HG03108 (cell line): ENCODE data around the gene PRKAR1B.
A peak's percentile ranks its signal among the peaks of the same experiment; 100 is the strongest.

Experiments
- ATAC-seq: cut with Tn5 transposase; IDR thresholded peaks from one replicate; pipeline ENCODE4 v1.9.1; 2021; ENCODE audit warnings: moderate library complexity; ENCODE audit not compliant: unreplicated experiment

PRKAR1B gene

DNA sequence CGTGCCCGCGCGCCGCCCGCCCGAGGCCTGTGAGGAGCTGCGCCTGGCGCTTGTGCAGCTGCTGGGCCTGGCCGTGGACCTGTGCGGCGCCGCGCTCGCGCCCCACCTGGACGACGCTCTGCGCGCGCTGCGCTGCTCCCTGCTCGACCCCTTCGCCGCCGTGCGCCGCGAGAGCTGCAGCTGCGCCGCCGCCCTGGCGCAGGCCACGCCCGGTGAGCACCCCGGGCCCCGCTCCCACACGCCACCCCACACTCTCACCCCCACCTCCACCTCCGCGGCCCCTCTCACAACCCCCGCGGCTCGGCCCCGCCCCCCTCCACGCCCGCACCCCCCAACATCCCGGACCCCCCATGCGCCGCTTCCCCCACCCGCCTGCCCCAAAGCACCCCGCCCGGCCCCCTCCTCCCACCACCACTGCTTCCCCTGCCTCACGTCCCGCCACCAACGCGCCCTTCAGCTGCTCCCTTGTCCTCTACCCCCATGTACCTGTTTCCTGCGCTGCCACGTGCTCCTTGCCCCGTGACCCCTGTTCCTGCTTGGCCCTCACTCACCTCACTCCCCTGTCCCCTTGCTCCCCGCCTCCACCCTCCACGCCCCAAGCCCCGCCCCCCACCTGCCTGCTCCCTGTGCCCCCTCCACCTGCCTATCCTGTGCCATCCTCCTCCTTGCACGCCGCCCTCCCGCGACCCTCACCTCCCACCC lies at the start of gene PRKAR1B:
PRKAR1B (minus strand) TSS at position 178 of the 702 bp plus-strand sequence. CDS start 15,776 bp downstream, outside the sequence.
- ATAC-seq = peak; percentile 27

DNA sequence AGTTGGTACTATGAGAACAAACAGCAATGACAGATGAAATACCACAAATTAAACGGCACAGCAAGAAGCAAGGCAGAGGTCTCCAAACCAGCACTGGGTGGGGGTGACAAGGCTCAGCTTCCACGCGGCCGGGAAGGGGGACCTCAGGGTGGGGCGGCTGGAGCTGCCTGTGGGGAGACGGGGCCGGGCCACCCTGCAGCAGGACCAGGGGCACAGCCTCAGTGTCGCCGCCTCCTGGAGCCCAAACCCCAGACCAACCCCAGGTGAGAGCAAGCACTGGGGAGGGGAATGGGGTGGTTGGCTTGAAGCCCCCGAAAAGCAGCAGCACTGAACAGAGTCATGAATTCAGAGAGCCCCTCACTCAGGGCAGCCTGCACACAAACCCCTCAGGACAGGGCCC lies 49.3 kb upstream of the PRKAR1B start:
- no peak for ATAC-seq

DNA sequence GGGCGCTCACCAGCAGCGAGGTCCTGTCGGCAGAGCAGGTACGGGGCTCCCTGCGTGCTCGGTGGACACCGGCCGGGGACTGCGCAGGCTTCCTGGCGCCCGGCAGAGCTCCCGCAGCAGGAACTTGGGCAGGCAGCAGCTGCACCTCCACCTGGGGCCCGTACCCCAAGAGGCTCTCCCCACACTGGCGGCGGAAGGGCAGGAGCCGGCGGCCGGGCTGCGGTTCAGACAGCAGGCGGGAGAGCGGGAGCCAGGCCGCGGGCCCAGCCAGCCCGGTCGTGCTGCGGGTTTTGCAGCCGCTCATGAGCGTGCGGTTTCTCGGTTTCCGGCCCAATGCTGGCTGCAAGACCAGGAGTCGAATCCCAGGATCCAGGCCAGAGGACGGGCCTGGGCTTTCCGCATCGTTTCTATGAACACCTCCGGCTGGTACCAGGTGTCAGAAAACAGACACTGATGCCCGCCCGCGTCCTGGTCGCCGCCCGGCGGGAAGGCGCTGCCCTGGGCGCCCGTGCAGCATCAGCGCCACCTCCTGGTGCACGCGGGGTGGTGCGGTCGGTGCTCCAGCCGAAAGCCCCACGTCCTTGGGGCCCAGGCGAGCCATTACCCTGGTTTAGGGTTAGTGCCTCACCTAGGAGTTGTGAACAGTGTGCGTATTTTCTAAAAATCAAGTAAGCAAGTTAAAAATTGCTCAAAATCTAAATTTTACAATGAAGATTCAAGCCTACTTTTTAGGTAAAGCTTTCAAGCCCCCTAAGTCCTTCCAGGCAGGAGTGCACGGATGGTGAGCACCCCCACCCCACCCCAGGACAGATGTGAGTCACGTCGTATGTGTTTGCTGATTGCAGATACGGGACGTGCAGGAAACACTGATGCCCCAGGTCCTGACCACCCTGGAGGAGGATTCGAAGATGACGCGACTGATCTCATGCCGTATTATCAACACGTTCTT lies 47.4 kb upstream of the PRKAR1B start:
- ATAC-seq = no peak

DNA sequence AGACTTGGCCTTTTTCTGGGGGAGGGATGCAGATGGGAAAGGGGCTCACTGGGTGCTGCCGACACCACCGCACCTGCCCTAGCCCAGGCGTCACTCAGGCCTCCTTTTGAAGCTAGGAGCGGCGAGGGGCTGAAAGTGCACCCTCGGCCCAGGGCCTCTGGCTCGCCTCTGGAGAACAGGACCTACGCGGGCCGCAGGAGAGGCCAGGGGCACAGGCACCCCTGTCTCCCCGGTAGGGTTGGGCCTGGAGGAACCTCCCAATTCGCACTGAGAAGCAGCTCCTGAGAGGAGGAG lies 46.5 kb upstream of the PRKAR1B start:
- ATAC-seq = no peak

DNA sequence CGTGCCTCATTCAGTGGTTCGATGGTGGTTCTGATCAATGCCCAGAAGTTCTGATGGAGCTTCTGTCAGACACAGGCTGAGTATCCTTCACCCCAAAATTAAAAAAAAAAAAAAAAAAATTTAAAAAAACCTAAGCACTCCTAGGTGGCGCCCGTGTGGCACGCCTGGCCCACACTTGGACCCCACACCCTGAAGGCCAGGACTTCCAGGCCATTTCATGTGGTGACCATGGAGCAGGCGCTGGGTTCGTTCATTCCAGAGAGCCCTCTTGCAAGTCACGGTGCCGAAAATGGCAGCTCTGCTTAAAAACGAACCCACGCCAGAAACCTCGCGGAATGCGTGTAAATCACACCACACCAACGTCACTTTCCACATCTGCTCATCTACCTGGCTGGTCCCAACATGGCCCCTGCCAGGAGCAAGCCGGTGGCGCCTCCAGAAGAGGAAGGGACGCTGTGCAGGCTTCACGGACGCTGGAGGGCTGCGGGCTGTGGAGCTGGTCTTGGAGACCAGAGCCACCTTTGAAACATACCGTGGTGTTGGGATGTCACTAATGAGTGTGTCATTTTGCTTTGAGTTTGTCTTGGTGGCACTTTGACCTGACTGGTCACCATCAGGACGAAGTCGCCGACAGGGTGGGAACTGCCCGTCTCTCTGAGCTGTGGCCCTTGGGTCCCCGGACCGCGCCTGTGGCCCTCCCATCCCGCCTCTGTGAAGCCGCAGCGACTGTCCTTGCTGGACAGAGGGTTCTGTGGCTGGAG lies 46.0 kb upstream of the PRKAR1B start:
- ATAC-seq = no peak

DNA sequence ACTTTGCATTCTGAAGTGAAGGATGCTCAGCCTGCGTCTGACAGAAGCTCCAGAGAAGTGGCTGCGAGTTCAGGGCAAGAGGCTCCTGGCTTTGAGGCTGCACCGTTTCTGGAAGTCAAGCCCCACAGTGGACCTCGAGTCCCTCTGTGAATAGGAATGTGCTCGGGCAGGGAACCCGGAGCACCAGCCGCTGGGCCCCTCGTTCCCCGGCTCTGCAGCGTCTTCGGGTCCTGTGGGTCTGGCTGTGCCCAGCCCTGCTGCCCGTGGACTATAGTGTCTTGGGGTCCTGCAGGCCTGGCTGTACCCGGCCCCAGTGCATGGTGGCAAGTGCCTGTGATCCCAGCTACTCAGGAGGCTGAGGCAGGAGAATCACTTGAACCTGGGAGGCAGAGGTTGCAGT lies 45.3 kb upstream of the PRKAR1B start:
- ATAC-seq = no peak

DNA sequence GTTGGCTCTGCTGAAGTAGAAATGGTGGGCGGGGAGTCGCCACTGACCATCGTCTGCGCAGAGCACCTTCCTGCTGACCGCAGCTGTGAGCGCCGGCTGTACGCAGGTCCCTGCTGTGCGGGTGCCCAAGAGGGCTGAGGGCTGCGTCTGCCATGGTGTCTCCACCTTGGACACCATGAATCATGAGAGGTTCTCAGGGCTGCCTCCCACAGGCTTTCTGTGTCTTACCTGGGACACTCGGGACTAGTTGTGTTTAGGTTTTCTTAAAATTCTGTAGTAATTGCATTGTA lies 44.9 kb upstream of the PRKAR1B start:
- no peak for ATAC-seq

DNA sequence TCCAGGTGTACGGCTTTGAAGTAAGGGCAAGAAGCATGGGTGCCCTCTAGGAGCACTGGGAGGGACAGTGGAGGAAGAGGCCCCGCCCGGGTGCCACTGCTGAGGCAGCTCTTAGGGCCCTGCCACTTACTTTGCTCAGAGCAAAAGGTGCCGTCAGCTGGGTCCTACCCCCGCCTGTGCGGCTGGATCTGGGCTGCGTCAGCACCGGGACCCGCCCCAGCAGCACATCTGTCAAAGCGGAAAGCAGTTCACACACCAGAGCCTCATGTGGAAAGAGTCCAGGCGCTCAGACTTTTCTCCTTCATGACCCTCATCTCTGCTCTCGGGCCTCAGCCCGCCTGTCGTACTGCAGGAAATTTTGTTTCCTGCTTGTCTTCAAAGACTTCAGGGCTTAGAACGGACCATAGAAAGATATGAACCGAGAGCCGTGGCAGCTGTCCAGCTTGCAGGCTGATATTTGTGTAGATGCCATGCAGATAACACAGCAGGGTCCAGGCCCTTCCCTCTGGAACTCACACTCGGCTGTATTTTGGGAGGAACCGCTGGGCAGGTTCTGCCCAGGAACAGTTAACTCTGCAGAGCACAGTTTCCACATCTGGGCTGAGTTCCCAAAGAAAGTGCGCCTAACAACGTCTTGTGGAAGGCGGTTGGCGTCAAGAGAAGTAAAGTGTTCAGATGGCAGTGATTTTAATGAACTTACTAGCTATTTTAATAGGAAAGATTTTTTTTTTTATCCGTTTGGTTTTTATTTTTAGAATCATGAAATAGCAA lies 44.3 kb upstream of the PRKAR1B start:
- no peak for ATAC-seq

DNA sequence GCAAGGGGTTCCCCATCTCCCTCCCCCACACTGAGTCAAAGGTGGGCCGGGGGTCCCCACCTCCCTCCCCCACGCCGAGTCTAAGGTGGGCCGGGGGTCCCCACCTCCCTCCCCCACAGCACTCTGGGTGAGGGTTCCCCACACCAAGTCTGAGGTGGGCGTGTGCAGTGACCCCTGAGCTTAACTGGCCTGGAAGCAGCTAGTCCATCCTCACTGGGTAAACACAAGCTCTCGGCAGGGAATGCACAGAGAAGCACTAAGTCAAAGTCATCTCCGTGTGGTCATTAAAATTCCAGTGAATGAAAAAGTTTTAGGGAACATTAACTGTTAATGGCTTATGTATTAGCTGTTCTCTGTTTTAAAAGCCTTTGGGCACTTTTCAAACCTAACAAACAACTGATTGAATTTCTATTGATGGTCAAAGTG lies 43.7 kb upstream of the PRKAR1B start:
- no peak for ATAC-seq

DNA sequence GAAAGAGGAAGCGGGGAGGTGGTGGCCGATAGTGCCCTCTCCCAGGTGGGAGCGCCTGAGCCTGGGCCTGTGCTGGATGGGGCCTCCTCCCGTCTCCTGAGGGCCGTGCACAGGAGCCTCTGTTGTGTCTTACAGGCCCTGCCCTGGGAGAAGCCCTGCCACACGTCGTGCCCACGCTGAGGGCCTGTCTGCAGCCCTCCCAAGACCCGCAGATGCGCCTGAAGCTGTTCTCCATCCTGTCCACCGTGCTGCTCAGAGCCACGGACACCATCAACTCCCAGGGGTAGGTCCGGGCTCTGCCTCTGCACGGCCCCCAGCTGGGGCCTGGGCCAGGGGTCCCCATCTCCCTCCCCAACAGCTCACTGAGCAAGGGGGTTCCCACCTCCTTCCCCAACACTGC lies 43.3 kb upstream of the PRKAR1B start:
- ATAC-seq = no peak

DNA sequence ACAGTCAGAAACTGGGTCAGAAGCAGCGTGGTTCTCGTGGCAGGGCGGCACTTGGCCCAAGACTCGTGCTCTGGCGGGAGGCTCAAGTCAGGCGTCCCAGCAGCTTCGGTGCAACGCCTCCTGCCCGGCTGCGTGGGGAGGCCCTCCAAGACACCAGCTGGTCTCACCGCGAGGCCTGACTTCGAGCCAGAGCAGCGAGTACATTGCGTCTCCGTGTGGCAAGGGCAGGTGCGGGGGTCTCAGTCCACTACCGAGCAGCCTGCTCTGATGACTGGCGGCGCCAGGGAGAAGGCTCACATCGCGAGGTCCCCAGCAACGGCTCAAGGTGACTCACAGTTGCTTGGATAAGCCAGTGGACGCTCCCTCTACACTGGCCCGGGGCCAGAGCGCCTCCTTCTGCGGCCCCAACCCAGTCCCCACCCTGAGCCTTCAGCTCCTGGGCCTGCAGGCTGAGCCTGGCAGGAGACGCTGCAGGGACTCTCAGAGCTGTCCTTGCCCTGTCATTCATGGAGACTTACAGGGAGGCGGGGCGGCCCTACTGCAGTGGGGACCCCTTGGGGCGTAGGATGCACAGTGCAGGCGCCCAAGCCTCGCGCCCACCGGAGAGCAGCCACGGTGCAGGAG lies 41.9 kb upstream of the PRKAR1B start:
- ATAC-seq = no peak

DNA sequence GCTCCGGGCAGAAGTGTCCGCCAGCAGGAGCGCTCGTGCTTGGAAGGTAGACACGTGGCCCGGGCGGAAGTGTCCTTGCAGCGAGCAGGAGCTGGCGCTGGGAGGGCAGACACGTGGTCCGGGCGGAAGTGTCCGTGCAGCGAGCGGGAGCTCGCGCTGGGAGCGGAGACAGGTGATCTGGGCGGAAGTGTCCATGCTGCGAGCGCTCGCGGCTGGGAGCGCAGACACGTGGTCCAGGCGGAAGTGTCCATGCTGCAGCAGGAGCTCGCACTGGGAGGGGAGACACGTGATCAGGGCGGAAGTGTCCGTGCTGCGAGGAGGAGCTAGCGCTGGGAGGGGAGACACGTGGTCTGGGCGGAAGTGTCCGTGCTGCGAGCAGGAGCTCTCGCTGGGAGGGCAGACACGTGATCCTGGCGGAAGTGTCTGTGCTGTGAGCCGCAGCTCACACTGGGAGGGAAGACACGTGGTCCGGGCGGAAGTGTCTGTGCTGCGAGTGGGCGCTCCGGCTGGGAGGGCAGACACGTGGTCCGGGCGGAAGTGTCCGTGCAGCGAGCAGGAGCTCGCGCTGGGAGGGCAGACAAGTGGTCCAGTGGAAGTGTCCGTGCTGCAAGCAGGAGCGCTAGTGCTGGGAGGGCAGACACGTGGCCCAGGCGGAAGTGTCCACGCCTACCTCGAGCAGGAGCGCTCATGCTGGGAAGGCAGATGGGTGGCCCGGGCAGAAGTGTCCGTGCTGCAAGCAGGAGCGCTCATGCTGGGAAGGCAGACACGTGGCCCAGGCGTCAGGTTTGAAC lies 41.1 kb upstream of the PRKAR1B start:
- no peak for ATAC-seq

DNA sequence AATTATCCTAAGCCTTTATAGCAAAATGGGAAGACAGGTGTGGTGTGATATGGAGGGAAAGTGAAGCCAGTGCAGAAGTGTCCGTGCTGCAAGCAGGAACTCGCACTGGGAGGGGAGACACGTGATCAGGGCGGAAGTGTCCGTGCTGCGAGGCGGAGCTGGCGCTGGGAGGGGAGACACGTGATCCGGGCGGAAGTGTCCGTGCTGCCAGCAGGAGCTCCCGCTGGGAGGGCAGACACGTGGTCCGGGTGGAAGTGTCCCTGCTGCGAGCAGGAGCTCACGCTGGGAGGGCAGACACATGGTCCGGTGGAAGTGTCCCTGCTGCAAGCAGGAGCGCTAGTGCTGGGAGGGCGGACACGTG lies 40.5 kb upstream of the PRKAR1B start:
- ATAC-seq = no peak

DNA sequence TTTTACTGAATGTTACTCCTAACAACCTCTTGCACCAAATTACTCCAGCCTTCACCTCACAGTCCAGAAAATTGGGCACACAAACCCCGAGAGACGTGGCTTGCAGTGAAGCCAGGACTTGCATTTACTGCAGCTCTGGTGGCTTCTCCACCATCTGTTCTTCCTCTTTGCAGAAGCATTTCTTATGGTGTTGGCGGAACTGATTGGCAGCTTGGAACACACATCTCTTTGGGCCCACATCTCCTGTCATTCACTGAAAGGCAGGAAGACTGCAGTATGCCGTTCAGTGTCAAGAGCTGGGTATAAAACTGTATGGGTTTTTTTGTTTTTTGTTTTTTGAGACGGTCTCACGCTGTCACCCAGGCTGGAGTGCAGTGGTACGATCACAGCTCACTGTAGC lies 38.3 kb upstream of the PRKAR1B start:
- no peak for ATAC-seq

DNA sequence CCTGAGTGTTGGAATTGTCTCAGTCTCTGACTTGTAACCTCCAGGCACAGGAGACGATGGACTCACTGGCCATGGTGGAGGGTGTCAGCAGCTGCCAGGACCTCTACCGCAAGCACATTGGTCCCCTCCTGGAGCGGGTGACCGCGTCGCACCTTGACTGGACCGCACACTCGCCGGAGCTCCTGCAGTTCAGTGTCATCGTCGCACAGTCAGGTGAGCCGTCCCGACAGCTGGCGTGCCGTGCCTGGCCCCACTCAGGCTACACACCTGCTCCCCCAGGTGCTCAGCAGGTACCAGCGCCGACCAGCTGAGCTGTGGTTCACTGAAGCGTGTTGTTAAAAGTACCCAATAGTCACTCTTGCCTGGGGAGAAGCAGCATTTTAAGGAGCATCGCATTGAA lies 36.7 kb upstream of the PRKAR1B start:
- no peak for ATAC-seq

DNA sequence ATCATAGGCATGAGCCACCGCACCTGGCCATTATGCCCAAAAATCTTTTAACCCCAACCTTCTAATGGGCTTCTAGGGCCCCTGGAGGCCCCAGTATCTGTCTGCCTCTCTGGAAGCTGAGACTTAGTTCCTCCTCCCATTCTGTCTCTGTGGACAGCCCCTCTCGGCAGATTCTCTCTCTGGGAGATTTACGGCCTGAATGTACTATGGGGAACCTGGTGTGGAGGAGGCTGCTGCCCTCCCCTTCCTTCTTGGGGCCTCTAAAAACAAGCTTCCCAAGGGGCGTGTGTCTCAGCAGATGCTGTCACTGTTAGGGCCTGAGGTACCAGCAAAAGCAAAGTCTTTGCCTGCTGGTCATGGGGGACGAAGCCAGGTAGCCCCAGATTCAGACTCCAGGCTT lies 35.8 kb upstream of the PRKAR1B start:
- no peak for ATAC-seq

DNA sequence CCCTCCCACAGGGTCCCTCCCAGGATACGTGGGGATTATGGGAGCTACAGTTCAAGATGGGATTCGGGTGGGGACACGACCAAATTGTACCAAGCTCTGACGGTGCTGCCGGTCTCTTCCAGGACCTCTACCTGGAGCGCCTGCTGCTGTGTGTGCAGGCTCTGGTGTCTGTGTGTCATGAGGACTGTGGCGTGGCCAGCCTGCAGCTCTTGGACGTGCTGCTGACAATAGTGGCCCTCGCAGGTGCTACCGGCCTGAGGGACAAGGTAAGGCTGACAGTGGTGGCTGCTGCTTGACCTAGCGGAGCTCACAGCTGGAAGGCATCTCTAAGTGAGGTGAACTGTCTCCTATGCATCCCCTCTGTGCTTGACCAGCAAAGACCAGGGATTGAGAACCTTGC lies 34.5 kb upstream of the PRKAR1B start:
- ATAC-seq = no peak

DNA sequence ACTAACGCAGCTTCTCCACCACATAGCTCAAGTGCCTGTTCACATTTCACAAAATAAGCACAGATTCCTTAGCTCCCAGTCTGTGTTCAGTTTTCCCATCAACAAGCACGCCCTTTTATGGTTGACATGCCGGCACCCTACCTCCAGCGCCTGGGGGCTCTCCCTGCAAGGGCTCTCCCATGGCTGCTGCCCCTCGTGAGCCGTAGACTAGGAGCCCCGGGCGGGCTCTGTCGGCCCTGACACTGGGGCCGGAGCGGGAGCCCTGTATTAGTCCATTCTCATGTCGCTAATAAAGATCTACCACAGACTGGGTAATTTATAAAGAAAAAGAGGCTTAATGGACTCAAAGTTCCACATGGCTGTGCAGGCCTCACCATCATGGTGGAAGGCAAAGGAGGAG lies 34.0 kb upstream of the PRKAR1B start:
- ATAC-seq = no peak

DNA sequence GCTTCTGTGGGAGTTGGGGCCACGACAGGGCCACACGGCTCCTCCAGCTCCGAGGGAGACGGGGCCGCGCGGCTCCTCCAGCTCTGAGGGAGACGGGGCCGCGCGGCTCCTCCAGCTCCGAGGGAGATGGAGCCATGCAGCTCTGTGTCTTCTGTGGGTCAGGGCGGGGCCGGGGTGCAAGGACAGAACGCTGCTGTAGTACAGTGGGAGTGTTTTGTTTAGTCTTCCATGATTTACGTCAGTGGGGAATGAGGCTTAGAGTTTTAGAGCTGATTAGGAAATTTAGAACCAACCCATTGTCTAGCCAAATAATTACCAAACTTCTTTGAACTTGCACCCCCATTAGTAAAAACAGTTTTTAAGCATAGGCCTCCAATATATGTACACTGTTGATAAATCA lies 32.9 kb upstream of the PRKAR1B start:
- ATAC-seq = no peak

DNA sequence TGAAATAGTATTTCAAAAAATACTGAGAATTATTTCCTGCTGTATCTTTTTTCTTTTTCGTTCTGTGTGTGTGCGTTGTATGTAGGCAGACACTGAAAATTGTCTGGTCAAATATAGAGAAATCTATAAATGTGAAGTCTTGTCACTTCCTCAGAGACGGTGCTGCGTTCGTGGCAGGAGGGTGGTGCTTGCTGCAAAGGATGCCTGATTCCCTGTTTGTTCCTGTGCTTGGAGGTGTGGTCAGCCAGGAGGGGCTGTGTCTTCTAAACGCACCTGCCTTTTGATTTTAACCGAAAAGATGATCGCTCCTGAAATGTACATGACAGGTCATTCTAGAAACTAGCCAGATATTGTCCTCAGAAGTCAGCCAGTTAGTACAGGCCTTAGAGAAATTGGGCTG lies 32.5 kb upstream of the PRKAR1B start:
- ATAC-seq = no peak
